Suppressor macrophage treated with lipopolysaccharide for 1 hour (primary cell): Measurements from ENCODE around the gene ZFAND4.
"Not testable (repeated sequence)": the region's sequence is repeated elsewhere in the genome, so short reads cannot be mapped to it uniquely, and the experiment has no call there.

Experiments used
- DNase-seq, 3 donors: peaks; one replicate each; pipeline ENCODE4 v3.0.0-alpha.2; 2020 to 2022

Gene ZFAND4

GRCh38 chr10:45672181-45673073 is at the start of gene ZFAND4:
Gene ZFAND4 (minus strand): TSS chr10:45672772. CDS start chr10:45663725, 9,047 bp downstream.
- DNase-seq, result peak; percentile 97 to 98 (median 97)

GRCh38 chr10:45721503-45721902 is 48.9 kb upstream of the ZFAND4 start:
- not testable (repeated sequence) for DNase-seq

GRCh38 chr10:45717642-45718041 is 45.1 kb upstream of the ZFAND4 start:
- not testable (repeated sequence) for DNase-seq

- DNase-seq, result not testable (repeated sequence)
Measured at GRCh38 chr10:45717053-45717452, 44.5 kb upstream of the ZFAND4 start.

GRCh38 chr10:45711223-45711622 is 38.7 kb upstream of the ZFAND4 start:
- peak; percentile 2 to 19 (median 6) for DNase-seq

GRCh38 chr10:45710200-45710796 is 37.7 kb upstream of the ZFAND4 start:
- peak; percentile 20 to 56 (median 36) for DNase-seq

- DNase-seq, result not testable (repeated sequence)
Measured at GRCh38 chr10:45678467-45678866, 5.9 kb upstream of the ZFAND4 start.

- no peak for DNase-seq
Measured at GRCh38 chr10:45675388-45675787, 2.8 kb upstream of the ZFAND4 start.

GRCh38 chr10:45673074-45673648 is 589 bp upstream of the ZFAND4 start:
- no peak for DNase-seq

- DNase-seq, result not testable (repeated sequence)
Measured at GRCh38 chr10:45671300-45671699, 1.3 kb downstream of the ZFAND4 start.

- not testable (repeated sequence) for DNase-seq
Measured at GRCh38 chr10:45669897-45670296, 2.7 kb downstream of the ZFAND4 start.

GRCh38 chr10:45660876-45661411 is 11.6 kb downstream of the ZFAND4 start:
- DNase-seq, result no peak

- DNase-seq, result peak in 1 of 3 donors; percentile 9
Measured at GRCh38 chr10:45657033-45657926, 15.3 kb downstream of the ZFAND4 start.

- no peak for DNase-seq
Measured at GRCh38 chr10:45655219-45655618, 17.4 kb downstream of the ZFAND4 start.

GRCh38 chr10:45654753-45655141 is 17.8 kb downstream of the ZFAND4 start:
- DNase-seq, result not testable (repeated sequence)

GRCh38 chr10:45653454-45653853 is 19.1 kb downstream of the ZFAND4 start:
- DNase-seq, result no peak

GRCh38 chr10:45652511-45652910 is 20.1 kb downstream of the ZFAND4 start:
- no peak for DNase-seq

- DNase-seq, result no peak
Measured at GRCh38 chr10:45649296-45649695, 23.3 kb downstream of the ZFAND4 start.

GRCh38 chr10:45647118-45647517 is 25.5 kb downstream of the ZFAND4 start:
- no peak for DNase-seq

- no peak for DNase-seq
Measured at GRCh38 chr10:45646384-45647050, 26.1 kb downstream of the ZFAND4 start.

- DNase-seq, result no peak
Measured at GRCh38 chr10:45644527-45644926, 28.0 kb downstream of the ZFAND4 start.

GRCh38 chr10:45640941-45641340 is 31.6 kb downstream of the ZFAND4 start:
- no peak for DNase-seq
